Gastroesophageal sphincter (tissue), 3 donors: ENCODE measurements around the gene ZBTB8A.

Source experiments
- EP300 ChIP-seq: sonication (generic); formaldehyde crosslinking; IDR thresholded peaks from one replicate; pipeline ENCODE4 v1.6.1; 2017; ENCODE audit warnings: antibody characterized with exemption, mild to moderate bottlenecking
- POLR2A ChIP-seq, 2 donors: fragments of 450-650 bp; IDR thresholded peaks; one replicate each; pipeline ENCODE4 v1.6.1; 2017; ENCODE audit warnings: antibody characterized with exemption in 2 of 2, mild to moderate bottlenecking in 2 of 2, moderate library complexity in 1 of 2
- POLR2AphosphoS5 ChIP-seq: sonication (generic); formaldehyde crosslinking; IDR thresholded peaks from one replicate; pipeline ENCODE4 v1.6.1; 2017; ENCODE audit warnings: antibody characterized with exemption
- TF ChIP-seq, protein P1 (sequence below), 4 experiments: fragments of 200-600 bp in 2 of 4; fragments of 450-650 bp in 2 of 4; sonication (generic) in 1 of 4; IDR thresholded peaks; one replicate each; pipeline ENCODE4 v1.5.1; 2017 to 2019; ENCODE audit warnings: antibody characterized with exemption in 4 of 4, mild to moderate bottlenecking in 2 of 4, moderate library complexity in 2 of 4

DNA sequence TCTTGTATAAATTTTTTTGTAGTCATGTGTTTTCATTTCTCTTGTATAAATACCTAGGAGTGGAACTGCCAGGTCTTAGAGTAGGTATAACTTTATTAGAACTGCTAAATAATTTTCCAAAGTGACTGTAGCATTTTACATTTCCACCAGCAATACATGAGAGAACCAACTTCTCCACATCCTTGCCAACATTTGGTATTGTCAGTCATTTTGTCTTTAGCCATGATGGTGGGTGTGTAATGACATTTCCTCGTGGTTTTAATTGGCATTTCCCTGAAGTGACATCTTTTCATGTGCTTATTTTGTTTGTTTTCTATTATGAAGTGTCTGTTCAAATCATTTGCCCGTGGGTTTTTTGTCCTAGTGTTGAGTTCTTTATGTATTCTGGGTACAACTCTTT lies 29.7 kb downstream of the ZBTB8A start:
- no peak for TF ChIP-seq POLR2A (IDR thresholded peaks at IDR 0.05)
- TF ChIP-seq, protein P1, sequence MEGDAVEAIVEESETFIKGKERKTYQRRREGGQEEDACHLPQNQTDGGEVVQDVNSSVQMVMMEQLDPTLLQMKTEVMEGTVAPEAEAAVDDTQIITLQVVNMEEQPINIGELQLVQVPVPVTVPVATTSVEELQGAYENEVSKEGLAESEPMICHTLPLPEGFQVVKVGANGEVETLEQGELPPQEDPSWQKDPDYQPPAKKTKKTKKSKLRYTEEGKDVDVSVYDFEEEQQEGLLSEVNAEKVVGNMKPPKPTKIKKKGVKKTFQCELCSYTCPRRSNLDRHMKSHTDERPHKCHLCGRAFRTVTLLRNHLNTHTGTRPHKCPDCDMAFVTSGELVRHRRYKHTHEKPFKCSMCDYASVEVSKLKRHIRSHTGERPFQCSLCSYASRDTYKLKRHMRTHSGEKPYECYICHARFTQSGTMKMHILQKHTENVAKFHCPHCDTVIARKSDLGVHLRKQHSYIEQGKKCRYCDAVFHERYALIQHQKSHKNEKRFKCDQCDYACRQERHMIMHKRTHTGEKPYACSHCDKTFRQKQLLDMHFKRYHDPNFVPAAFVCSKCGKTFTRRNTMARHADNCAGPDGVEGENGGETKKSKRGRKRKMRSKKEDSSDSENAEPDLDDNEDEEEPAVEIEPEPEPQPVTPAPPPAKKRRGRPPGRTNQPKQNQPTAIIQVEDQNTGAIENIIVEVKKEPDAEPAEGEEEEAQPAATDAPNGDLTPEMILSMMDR (IDR thresholded peaks at IDR 0.05), result no peak
- TF ChIP-seq POLR2AphosphoS5, result no peak
- TF ChIP-seq EP300, result no peak
